ENCODE data around the gene MKNK2.

DNA sequence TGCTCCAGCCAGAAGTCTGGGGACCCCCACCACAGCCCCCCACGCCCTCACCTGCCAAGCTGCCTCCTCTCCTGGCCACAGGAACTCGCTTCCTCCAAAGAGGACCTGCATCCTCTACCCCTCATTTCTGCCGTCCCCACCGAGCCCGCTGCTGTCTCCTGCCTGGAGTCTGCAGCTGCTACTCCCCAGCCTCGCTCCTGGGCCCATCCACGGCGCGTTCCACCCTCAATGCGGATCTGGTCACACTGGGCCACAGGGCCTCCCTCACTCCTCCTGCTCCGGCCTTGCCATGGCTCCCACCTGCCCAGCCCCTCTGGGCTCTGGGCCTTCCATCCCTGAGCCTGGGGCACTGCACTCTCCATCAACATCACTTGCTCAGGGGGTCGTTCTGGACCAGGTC, 39.9 kb downstream of the MKNK2 start:
- TF ChIP-seq, protein P1, sequence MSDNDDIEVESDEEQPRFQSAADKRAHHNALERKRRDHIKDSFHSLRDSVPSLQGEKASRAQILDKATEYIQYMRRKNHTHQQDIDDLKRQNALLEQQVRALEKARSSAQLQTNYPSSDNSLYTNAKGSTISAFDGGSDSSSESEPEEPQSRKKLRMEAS (IDR thresholded peaks at IDR 0.05): no peak
- TF ChIP-seq, protein P2, sequence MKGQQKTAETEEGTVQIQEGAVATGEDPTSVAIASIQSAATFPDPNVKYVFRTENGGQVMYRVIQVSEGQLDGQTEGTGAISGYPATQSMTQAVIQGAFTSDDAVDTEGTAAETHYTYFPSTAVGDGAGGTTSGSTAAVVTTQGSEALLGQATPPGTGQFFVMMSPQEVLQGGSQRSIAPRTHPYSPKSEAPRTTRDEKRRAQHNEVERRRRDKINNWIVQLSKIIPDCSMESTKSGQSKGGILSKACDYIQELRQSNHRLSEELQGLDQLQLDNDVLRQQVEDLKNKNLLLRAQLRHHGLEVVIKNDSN (IDR thresholded peaks at IDR 0.05): no peak
- TF ChIP-seq RAD21 (IDR thresholded peaks at IDR 0.05; ENCODE audit: low read depth) (no peak), CREB1 (IDR thresholded peaks at IDR 0.05; ENCODE audit: low read depth) (no peak), CEBPB (IDR thresholded peaks at IDR 0.05) (no peak), EGR1 (IDR thresholded peaks at IDR 0.05) (no peak), NFIC (IDR thresholded peaks at IDR 0.05) (no peak), YY1 (IDR thresholded peaks at IDR 0.05; ENCODE audit: low read depth) (no peak), TCF12 (IDR thresholded peaks at IDR 0.05; ENCODE audit: low read depth) (no peak)
- TF ChIP-seq, protein P3, sequence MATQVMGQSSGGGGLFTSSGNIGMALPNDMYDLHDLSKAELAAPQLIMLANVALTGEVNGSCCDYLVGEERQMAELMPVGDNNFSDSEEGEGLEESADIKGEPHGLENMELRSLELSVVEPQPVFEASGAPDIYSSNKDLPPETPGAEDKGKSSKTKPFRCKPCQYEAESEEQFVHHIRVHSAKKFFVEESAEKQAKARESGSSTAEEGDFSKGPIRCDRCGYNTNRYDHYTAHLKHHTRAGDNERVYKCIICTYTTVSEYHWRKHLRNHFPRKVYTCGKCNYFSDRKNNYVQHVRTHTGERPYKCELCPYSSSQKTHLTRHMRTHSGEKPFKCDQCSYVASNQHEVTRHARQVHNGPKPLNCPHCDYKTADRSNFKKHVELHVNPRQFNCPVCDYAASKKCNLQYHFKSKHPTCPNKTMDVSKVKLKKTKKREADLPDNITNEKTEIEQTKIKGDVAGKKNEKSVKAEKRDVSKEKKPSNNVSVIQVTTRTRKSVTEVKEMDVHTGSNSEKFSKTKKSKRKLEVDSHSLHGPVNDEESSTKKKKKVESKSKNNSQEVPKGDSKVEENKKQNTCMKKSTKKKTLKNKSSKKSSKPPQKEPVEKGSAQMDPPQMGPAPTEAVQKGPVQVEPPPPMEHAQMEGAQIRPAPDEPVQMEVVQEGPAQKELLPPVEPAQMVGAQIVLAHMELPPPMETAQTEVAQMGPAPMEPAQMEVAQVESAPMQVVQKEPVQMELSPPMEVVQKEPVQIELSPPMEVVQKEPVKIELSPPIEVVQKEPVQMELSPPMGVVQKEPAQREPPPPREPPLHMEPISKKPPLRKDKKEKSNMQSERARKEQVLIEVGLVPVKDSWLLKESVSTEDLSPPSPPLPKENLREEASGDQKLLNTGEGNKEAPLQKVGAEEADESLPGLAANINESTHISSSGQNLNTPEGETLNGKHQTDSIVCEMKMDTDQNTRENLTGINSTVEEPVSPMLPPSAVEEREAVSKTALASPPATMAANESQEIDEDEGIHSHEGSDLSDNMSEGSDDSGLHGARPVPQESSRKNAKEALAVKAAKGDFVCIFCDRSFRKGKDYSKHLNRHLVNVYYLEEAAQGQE (IDR thresholded peaks at IDR 0.05; ENCODE audit: low read depth): no peak

Data from Ishikawa (cell line).